SK-N-SH (cell line): ENCODE data around the gene PKP4. TPM values are rescaled to one million over a fixed set of nuclear protein-coding genes. Genes with fewer than 3 reads are reported as not detected.

ENCODE experiments used
- CTCF ChIA-PET: fragments of 300-600, 350-600 bp; formaldehyde crosslinking; extraction: SDS; loops from one replicate; lab custom pipeline; 2021; lab: Yijun Ruan, JAX
- POLR2A ChIA-PET: fragments of 350-600 bp; sonication (Branson Sonifier 250); formaldehyde crosslinking; extraction: SDS; loops from one replicate; lab custom pipeline; 2020; ENCODE audit warnings: antibody characterized with exemption, inconsistent platforms; lab: Yijun Ruan, JAX
- DNase-seq: peaks from one replicate; pipeline ENCODE4 v3.0.0; 2012
- H2AFZ ChIP-seq: fragments of 200-600 bp; sonication (generic); 2 replicates; pipeline ENCODE4 v1.8.1; 2016; ENCODE audit warnings: antibody characterized with exemption, mild to moderate bottlenecking, low read depth
- H3F3A ChIP-seq: fragments of 200-600 bp; sonication (generic); replicated peaks from 2 replicates; pipeline ENCODE3; 2016; ENCODE audit warnings: antibody characterized with exemption, mild to moderate bottlenecking; ENCODE audit not compliant: insufficient read depth
- H3K27ac ChIP-seq, 2 experiments: fragments of 200-500 bp in 1 of 2; fragments of 200-600 bp in 1 of 2; sonication (Bioruptor generic) in 1 of 2; sonication (generic), shearing (Covaris generic) in 1 of 2; 2 replicates each; pipeline versions ENCODE4 v1.5.1 to v1.6.1; 2014 to 2016; ENCODE audit warnings: low read depth in 2 of 2, inconsistent platforms in 1 of 2, low read length in 1 of 2, mild to moderate bottlenecking in 1 of 2, mixed read lengths in 1 of 2
- H3K27me3 ChIP-seq: fragments of 200-600 bp; sonication (generic), shearing (Covaris generic); 2 replicates; pipeline ENCODE4 v1.6.1; 2016; ENCODE audit warnings: mixed run types; ENCODE audit not compliant: insufficient read depth
- H3K36me3 ChIP-seq, 2 experiments: fragments of 200-500 bp in 1 of 2; fragments of 200-600 bp in 1 of 2; sonication (Bioruptor generic) in 1 of 2; sonication (generic) in 1 of 2; replicated peaks in 1 of 2; 2 replicates each; pipeline versions ENCODE3 to v1.5.1; 2014 to 2016; ENCODE audit warnings: low read length in 1 of 2, mild to moderate bottlenecking in 1 of 2; ENCODE audit not compliant: insufficient read depth in 2 of 2, control insufficient read depth in 1 of 2
- H3K4me1 ChIP-seq, 2 experiments: fragments of 200-500 bp in 1 of 2; fragments of 200-600 bp in 1 of 2; sonication (Bioruptor generic) in 1 of 2; sonication (generic), shearing (Covaris generic) in 1 of 2; 2 replicates each; pipeline versions ENCODE4 v1.5.1 to v1.6.1; 2014 to 2016; ENCODE audit warnings: low read depth in 1 of 2, low read length in 1 of 2, mixed run types in 1 of 2; ENCODE audit not compliant: insufficient read depth in 2 of 2, control insufficient read depth in 1 of 2
- H3K4me2 ChIP-seq: fragments of 200-600 bp; sonication (generic), shearing (Covaris generic); 2 replicates; pipeline ENCODE4 v1.6.1; 2017; ENCODE audit warnings: mixed run types
- H3K4me3 ChIP-seq, 2 experiments: fragments of 200-500 bp in 1 of 2; fragments of 200-600 bp in 1 of 2; sonication (Bioruptor generic) in 1 of 2; sonication (generic), shearing (Covaris generic) in 1 of 2; 2 replicates each; pipeline versions ENCODE4 v1.5.1 to v1.8.1; 2014 to 2016; ENCODE audit warnings: low read depth in 2 of 2, inconsistent platforms in 1 of 2, low read length in 1 of 2, mild to moderate bottlenecking in 1 of 2, mixed read lengths in 1 of 2, moderate library complexity in 1 of 2
- H3K79me2 ChIP-seq: fragments of 200-600 bp; sonication (generic); 2 replicates; pipeline ENCODE4 v1.8.1; 2017; ENCODE audit warnings: mild to moderate bottlenecking; ENCODE audit not compliant: insufficient read depth
- H3K9ac ChIP-seq: fragments of 200-600 bp; sonication (generic); 2 replicates; pipeline ENCODE4 v1.6.1; 2017; ENCODE audit warnings: mixed run types
- H3K9me2 ChIP-seq: fragments of 200-600 bp; sonication (generic); 2 replicates; pipeline ENCODE4 v1.6.1; 2017; ENCODE audit warnings: mixed run types
- H3K9me3 ChIP-seq: fragments of 200-600 bp; sonication (generic); 2 replicates; pipeline ENCODE4 v1.6.1; 2017; ENCODE audit warnings: mixed run types, mild to moderate bottlenecking, moderate library complexity
- H4K20me1 ChIP-seq: fragments of 200-600 bp; sonication (generic); 2 replicates; pipeline ENCODE4 v1.6.1; 2017; ENCODE audit warnings: mild to moderate bottlenecking, mixed run types; ENCODE audit not compliant: insufficient read depth
- EZH2phosphoT487 ChIP-seq: fragments of 200-600 bp; sonication (generic); IDR thresholded peaks from 2 replicates; pipeline ENCODE4 v1.6.1; 2017; ENCODE audit warnings: low read depth, mixed run types, mild to moderate bottlenecking, antibody characterized with exemption, moderate library complexity, borderline replicate concordance
- FOSL2 ChIP-seq: IDR thresholded peaks from 2 replicates; pipeline ENCODE4 v1.4.0; 2012; ENCODE audit warnings: low read depth, mild to moderate bottlenecking, moderate library complexity, borderline replicate concordance
- FOXJ3 ChIP-seq: sonication (generic); formaldehyde crosslinking; IDR thresholded peaks from 2 replicates; pipeline ENCODE4 v1.5.1; 2020; ENCODE audit warnings: mild to moderate bottlenecking, missing genetic modification reagents
- MEF2A ChIP-seq: IDR thresholded peaks from 2 replicates; pipeline ENCODE4 v1.4.0; 2012; ENCODE audit warnings: low read depth, borderline replicate concordance
- NRF1 ChIP-seq: IDR thresholded peaks from 2 replicates; pipeline ENCODE4 v1.6.1; 2012; ENCODE audit warnings: low read depth, mild to moderate bottlenecking, low read length
- RCOR1 ChIP-seq: fragments of 150-350 bp; IDR thresholded peaks from 2 replicates; pipeline ENCODE4 v1.6.1; 2017; ENCODE audit warnings: antibody characterized with exemption, low read length
- TAF1 ChIP-seq: IDR thresholded peaks from 2 replicates; pipeline ENCODE4 v1.6.1; 2012; ENCODE audit warnings: low read depth, mild to moderate bottlenecking, low read length, moderate library complexity, borderline replicate concordance
- TCF12 ChIP-seq: IDR thresholded peaks from 2 replicates; pipeline ENCODE4 v1.4.0; 2012
- TEAD4 ChIP-seq: IDR thresholded peaks from 2 replicates; pipeline ENCODE4 v1.4.0; 2012; ENCODE audit warnings: mild to moderate bottlenecking, borderline replicate concordance; ENCODE audit not compliant: insufficient read depth
- WGBS: methylation state at CpG from one replicate; pipeline ENCODE4 v1.1.6; 2017; ENCODE audit warnings: low lambda C conversion rate; 5-methylcytosine and 5-hydroxymethylcytosine counted together
- polyA plus RNA-seq, 3 experiments: library from polyadenylated mRNA; depleted of rRNA; stranded (reverse); fragments of >200 nt; gene quantifications; 2 replicates each; pipeline ENCODE4 v1.2.3, GENCODE V29; 2012
- TF ChIP-seq, protein P1 (sequence below): fragments of 150-350 bp; IDR thresholded peaks from 2 replicates; pipeline ENCODE4 v1.6.1; 2016; ENCODE audit warnings: mild to moderate bottlenecking, low read depth, low read length
- TF ChIP-seq, protein P2 (sequence below): fragments of 200-600 bp; sonication (generic); IDR thresholded peaks from 2 replicates; pipeline ENCODE4 v1.6.1; 2017; ENCODE audit warnings: antibody characterized with exemption, mild to moderate bottlenecking, moderate library complexity
- TF ChIP-seq, protein P3 (sequence below): IDR thresholded peaks from 2 replicates; pipeline ENCODE4 v1.4.0; 2012; ENCODE audit warnings: low read depth, borderline replicate concordance
- TF ChIP-seq, protein P4 (sequence below): IDR thresholded peaks from 2 replicates; pipeline ENCODE4 v1.6.1; 2012; ENCODE audit warnings: mild to moderate bottlenecking, low read depth, low read length, moderate library complexity

The PKP4 gene
- polyA plus RNA-seq, 1 of the 3 experiments (the other 2 are of a cell fraction): 10.9 TPM

DNA sequence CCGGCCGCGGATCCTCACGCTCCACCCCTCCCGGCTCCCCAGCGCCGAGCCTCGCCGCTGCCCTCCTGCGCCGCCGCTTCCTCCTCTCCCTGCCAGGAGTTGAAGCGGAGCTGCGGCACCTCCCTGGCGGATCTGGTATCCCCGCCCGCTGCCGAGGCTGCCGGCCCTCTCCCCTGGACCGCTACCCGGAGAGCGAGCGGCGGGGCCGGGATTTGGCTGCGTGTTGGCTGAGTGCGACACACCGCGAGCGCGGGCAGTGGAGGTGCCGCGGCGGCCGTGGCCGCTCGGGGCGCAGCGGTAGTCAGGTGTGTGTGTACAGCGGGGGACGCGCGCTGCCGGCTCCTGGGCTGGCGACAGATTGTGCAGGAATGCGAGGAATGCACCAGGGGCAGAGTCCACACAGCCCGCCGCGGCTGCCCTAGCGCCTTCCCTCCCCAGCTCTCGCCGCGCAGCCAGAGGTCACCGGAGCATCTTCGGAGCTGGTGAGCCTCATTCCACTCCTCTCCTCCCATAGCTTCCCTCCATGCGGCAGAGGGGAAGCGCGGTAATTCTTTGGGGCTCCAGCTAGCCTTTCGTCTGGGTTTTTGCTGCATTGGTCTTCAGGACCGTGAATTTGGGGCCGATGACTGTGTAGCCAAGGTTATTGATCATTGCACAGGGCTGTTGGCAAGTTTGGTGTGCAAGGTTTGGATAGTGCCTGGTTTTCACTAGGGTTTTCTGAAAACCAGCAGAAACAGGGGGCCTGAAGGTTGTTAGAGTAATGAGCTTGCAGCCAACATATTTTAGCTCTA lies 1.3 kb downstream of the PKP4 start:
- peak overlapping the region; percentile 76 to 77 for H3K4me3 ChIP-seq
- ChIA-PET CTCF (interaction anchor here (0.6 to 7.4 kb wide), 17 partner anchors 8 to 434 kb away, joined by 3 to 61 read pairs (median 3); no protein-coding TSS in a partner anchor), POLR2A (no interaction called here)
- H3K9me2 ChIP-seq: no peaks in the 10 kb centered on the region
- 2% methylated on average over 40 of the region's 61 CpGs for WGBS
- peak overlapping the region; percentile 81 for H3K9ac ChIP-seq
- DNase-seq: peak; percentile 82
- peak overlapping the region; percentile 82 for H3K4me2 ChIP-seq
- H3K27ac ChIP-seq: peak overlapping the region; percentile 72 to 87
- peaks cover 50% of the 10 kb centered on the region for H3K79me2 ChIP-seq
- no peaks in the 10 kb centered on the region for H3K9me3 ChIP-seq
- no peaks in the 10 kb centered on the region for H3K36me3 ChIP-seq
- TF ChIP-seq, protein P1, sequence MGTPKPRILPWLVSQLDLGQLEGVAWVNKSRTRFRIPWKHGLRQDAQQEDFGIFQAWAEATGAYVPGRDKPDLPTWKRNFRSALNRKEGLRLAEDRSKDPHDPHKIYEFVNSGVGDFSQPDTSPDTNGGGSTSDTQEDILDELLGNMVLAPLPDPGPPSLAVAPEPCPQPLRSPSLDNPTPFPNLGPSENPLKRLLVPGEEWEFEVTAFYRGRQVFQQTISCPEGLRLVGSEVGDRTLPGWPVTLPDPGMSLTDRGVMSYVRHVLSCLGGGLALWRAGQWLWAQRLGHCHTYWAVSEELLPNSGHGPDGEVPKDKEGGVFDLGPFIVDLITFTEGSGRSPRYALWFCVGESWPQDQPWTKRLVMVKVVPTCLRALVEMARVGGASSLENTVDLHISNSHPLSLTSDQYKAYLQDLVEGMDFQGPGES: no peak
- TF ChIP-seq, protein P2, sequence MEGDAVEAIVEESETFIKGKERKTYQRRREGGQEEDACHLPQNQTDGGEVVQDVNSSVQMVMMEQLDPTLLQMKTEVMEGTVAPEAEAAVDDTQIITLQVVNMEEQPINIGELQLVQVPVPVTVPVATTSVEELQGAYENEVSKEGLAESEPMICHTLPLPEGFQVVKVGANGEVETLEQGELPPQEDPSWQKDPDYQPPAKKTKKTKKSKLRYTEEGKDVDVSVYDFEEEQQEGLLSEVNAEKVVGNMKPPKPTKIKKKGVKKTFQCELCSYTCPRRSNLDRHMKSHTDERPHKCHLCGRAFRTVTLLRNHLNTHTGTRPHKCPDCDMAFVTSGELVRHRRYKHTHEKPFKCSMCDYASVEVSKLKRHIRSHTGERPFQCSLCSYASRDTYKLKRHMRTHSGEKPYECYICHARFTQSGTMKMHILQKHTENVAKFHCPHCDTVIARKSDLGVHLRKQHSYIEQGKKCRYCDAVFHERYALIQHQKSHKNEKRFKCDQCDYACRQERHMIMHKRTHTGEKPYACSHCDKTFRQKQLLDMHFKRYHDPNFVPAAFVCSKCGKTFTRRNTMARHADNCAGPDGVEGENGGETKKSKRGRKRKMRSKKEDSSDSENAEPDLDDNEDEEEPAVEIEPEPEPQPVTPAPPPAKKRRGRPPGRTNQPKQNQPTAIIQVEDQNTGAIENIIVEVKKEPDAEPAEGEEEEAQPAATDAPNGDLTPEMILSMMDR: peak; percentile 40
- peak; percentile 53; the same call in 1 of the 2 replicates for TF ChIP-seq RCOR1
- no peak for TF ChIP-seq EZH2phosphoT487
- TF ChIP-seq NRF1: peak; percentile 4; the same call in 1 of the 2 replicates
- TF ChIP-seq TEAD4: peak; percentile 89
- 0 out of 2 replicates have a peak, but pooled peaks have one; percentile 1 for TF ChIP-seq FOXJ3
- TF ChIP-seq MEF2A: no peak
- no peak for TF ChIP-seq FOSL2
- TF ChIP-seq, protein P3, sequence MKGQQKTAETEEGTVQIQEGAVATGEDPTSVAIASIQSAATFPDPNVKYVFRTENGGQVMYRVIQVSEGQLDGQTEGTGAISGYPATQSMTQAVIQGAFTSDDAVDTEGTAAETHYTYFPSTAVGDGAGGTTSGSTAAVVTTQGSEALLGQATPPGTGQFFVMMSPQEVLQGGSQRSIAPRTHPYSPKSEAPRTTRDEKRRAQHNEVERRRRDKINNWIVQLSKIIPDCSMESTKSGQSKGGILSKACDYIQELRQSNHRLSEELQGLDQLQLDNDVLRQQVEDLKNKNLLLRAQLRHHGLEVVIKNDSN: 0 out of 2 replicates have a peak, but pooled peaks have one; percentile 13
- TF ChIP-seq TCF12: peak; percentile 20; the same call in 1 of the 2 replicates
- TF ChIP-seq, protein P4, sequence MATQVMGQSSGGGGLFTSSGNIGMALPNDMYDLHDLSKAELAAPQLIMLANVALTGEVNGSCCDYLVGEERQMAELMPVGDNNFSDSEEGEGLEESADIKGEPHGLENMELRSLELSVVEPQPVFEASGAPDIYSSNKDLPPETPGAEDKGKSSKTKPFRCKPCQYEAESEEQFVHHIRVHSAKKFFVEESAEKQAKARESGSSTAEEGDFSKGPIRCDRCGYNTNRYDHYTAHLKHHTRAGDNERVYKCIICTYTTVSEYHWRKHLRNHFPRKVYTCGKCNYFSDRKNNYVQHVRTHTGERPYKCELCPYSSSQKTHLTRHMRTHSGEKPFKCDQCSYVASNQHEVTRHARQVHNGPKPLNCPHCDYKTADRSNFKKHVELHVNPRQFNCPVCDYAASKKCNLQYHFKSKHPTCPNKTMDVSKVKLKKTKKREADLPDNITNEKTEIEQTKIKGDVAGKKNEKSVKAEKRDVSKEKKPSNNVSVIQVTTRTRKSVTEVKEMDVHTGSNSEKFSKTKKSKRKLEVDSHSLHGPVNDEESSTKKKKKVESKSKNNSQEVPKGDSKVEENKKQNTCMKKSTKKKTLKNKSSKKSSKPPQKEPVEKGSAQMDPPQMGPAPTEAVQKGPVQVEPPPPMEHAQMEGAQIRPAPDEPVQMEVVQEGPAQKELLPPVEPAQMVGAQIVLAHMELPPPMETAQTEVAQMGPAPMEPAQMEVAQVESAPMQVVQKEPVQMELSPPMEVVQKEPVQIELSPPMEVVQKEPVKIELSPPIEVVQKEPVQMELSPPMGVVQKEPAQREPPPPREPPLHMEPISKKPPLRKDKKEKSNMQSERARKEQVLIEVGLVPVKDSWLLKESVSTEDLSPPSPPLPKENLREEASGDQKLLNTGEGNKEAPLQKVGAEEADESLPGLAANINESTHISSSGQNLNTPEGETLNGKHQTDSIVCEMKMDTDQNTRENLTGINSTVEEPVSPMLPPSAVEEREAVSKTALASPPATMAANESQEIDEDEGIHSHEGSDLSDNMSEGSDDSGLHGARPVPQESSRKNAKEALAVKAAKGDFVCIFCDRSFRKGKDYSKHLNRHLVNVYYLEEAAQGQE: no peak
- TF ChIP-seq TAF1: no peak; the same call in 1 of the 2 replicates
- peaks cover 13% of the 10 kb centered on the region; the same call in 1 of the 2 replicates for H4K20me1 ChIP-seq
- H2AFZ ChIP-seq: peak overlapping the region; percentile 66
- peaks cover 15 to 23% of the 10 kb centered on the region in 2 experiments; a peak in 3 of 4 replicates for H3K4me1 ChIP-seq
- no peaks in the 10 kb centered on the region for H3K27me3 ChIP-seq
- H3F3A ChIP-seq: peaks cover 9% of the 10 kb centered on the region
